HG02970 (cell line): ENCODE data around the gene MACF1.
"Not testable (repeated sequence)": the region's sequence is repeated elsewhere in the genome, so short reads cannot be mapped to it uniquely, and the experiment has no call there.

Source experiments
- ATAC-seq: cut with Tn5 transposase; IDR thresholded peaks from one replicate; pipeline ENCODE4 v1.9.1; 2021; ENCODE audit warnings: mild to moderate bottlenecking, moderate library complexity, moderate number of reproducible peaks; ENCODE audit not compliant: unreplicated experiment, low FRiP score

MACF1 gene

DNA sequence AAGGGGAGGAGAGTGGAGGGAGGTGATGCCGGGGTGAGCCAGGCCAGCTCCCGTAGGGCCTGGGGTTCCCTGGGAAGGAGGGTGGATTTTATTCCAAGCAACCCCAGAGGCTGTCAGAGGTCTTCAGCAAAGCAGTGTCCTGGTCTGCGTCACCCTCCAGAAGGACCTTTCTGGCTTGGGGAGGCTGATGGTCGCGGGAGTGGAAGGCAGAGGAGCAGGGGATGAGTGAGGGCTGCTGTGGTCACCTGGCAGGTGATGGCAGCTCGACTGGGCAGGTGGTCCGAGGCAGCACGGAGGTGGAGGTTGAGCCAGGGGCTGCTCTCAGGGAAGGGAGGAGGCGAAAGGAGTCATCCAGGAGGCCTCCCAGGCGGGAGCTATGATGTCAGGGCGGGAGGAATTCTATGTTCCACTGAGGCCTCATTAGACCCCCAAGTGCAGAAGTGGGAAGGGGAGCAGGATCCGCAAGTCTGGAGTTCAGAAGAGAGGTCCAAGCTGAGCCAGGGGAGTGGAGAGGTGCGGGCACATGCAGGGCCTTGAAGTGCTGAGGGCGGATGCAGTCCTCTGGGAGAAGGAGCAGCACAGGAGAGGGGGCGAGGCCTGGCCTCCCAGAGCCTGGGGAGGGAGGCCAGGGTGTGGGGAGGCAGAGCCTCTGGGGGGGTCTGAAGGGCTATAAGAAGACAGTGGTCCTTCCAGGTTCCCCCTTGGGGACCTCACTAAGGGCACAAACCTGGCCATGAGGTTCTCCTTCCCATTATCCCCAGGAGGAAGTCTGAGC, 320.3 kb downstream of the MACF1 start:
- ATAC-seq, result no peak

DNA sequence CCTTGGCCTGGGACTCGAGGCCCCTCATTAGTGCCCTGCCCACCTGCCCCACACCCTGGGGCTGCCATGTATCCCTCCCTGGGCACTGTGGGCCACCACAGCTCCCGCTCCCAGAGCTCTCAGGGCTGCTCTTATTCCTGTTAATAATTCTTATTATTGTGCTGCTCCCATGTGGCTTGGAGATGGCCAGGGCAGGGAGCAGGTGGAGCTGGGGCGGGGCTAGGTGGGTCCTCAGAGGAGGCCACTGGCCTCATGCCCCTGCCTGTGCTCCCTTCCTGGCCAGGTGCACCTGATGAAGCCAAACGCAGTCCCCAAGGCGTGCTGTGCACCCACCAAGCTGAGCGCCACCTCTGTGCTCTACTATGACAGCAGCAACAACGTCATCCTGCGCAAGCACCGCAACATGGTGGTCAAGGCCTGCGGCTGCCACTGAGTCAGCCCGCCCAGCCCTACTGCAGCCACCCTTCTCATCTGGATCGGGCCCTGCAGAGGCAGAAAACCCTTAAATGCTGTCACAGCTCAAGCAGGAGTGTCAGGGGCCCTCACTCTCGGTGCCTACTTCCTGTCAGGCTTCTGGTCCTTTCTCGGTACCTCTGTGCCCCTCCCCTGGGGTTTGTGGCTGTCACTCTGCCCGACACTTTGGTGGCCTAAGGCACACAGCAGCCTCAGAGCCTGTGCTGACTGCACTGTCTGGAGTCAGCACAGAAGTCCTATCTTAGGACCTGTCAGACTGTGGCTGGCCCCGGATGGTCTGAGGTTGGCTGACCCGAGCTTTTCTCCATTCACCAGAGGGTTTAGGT, 321.1 kb downstream of the MACF1 start:
- peak; percentile 54 for ATAC-seq

DNA sequence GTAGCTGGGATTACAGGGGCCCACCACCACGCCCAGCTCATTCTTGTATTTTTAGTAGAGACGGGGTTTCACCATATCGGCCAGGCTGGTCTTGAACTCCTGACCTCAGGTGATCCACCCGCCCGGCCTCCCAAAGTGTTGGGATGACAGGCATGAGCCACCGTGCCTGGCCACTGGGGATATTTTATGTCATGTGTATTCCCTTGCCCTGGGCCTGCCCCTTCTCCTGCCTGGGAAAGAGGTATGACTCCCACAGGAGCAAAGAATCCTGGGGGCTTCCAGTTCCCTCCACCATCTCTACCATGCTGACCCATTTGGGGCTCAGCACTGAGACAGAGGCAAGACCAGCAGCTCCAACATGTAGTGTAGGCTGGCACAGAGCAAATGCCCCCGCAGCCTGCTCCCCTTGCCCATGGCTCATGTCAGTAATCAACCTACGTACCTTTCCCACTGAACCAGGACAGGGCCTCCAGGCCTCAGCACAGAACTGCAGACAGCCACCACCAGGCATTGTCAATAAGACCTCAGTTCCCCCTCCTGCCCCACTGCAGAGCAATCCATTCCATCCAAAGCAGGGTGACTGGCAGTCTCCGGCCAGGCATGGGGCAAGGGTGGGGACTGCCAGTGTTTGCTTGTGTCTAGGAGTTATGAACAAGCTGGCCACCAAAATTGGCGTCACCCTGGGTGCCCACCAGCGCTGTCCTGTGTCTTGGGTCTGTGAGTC, 322.1 kb downstream of the MACF1 start:
- no peak for ATAC-seq

DNA sequence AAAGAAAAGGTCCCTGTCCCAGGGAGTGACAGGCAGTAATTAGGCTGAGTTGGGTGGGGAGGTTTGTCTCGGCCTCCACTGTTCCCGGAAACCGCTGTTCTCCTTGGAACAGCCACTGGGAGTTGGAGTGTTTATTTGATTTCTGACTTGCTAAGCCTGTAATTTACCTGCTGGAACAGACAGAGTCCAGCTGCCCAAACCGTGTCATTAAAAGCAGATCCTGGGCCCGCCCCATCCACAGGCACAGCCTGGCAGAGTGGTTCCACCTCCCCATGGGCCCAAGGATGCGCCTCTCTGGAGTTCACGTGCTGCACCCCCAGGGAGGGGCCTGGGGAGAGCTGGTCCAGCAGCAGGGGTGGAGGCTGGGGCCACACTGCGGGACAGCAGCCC, 322.7 kb downstream of the MACF1 start:
- ATAC-seq, result not testable (repeated sequence)

DNA sequence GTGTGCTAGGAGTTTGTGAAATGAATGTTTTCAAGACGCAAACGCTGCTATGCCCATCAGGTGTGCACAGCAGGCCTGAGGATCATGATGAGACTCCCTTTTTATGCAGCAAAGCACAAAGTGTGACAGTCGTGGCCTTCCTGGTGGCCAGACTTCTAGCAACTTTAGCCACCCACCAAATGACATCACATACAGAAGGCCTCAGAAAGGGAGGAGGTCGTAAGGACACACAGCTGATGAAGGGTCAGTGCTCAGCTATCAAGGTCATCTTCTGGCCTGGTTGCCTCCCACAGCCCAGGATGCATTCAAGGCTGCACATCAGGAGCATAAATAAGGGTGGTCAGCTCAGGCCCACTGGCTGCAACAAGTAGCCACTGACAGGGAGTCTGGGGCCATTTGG, 323.6 kb downstream of the MACF1 start:
- no peak for ATAC-seq

DNA sequence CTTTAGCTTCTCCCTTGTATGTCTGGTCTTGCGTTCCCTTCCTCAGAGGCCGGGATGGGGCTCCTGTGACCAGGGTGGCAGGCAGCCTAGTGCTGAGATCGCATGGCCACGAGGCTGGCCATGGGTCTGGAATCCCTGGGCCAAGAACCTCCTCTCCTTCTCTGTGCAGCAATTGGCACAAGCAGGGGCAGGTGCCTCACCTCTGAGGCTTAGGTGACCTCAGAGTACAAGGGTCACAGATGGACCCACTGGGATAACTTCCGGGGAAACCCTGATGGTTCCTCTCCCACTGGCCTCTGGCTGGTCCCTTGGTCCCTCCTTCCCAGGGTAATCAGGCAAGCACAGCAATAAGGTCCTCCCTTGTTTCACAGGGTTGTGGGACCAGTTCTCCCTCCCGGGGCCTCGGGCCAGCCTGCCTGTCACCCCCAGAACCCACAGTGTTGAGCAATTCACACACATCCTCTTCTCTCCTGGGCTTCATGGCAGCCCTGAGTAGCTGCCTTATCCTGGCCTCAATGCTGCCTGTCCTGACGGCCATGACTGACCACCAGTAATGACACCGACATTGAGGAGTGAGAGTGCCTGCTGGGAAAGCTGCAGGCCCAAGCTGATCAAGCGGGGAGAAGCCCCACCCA, 325.5 kb downstream of the MACF1 start:
- ATAC-seq, result no peak

DNA sequence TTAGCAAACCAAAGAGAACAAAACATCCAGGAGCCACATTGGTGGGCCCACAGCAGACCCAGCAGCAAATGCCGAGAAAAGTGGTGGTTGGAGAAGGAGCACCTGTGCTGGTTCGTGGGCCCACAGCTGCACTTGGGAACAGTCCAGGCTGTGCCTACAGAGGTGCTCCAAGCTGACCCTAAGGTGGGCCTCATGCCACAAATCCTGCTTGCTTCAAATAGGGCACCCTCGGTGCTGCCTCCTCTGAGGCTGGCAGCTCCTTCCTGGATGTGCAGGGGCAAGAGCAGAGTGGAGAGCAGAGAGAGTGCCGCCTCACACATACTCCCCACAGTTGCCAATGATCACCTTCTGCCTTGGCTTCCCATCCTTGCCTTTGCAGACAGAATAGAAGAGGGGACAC, 327.0 kb downstream of the MACF1 start:
- no peak for ATAC-seq

DNA sequence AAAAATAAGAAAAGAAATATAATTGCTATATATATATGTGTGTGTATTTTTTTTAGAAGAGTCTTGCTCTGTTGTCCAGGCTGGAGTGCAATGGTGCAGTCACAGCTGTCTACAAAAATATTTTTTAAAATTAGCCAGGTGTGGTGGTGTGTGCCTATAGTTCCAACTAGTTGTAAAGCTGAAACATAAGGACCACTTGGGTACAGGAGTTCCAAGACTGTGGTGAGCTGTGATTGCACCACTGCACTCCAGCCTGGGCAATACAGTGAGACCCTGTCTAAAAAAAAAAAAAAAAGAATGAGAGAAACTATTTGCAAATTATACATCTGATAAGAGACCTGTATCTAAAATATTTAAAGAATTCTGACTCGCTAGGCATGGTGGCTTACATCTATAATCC, 328.9 kb downstream of the MACF1 start:
- no peak for ATAC-seq
